Tibial nerve (tissue), 4 donors: Measurements from ENCODE around the gene CDH18. TPM values are rescaled to one million over a fixed set of nuclear protein-coding genes. Genes with fewer than 3 reads are reported as not detected.

ENCODE experiments used
- DNase-seq, 2 donors: peaks; one replicate each; pipeline ENCODE4 v3.0.0-alpha.2; 2019; ENCODE audit warnings: low spot score in 2 of 2
- H3K27ac ChIP-seq, 4 donors: fragments of 200-600 bp; sonication (generic) in 3 of 4; one replicate each; pipeline ENCODE4 v1.5.1; 2017 to 2019; ENCODE audit warnings: mild to moderate bottlenecking in 1 of 4
- H3K27me3 ChIP-seq, 2 donors: fragments of 200-600 bp; sonication (generic) in 1 of 2; one replicate each; pipeline versions ENCODE4 v1.5.1 to v1.6.0; 2017 to 2019
- H3K36me3 ChIP-seq, 3 donors: fragments of 200-600 bp; sonication (generic); one replicate each; pipeline ENCODE4 v1.5.1; 2018 to 2019
- H3K4me1 ChIP-seq, 4 donors: fragments of 200-600 bp; sonication (generic) in 3 of 4; one replicate each; pipeline ENCODE4 v1.5.1; 2017 to 2019
- H3K4me3 ChIP-seq, 4 donors: fragments of 200-600 bp; sonication (generic) in 3 of 4; one replicate each; pipeline ENCODE4 v1.5.1; 2017 to 2019; ENCODE audit warnings: mild to moderate bottlenecking in 1 of 4, moderate library complexity in 1 of 4
- H3K9me3 ChIP-seq, 4 donors: fragments of 200-600 bp; sonication (generic) in 3 of 4; one replicate each; pipeline ENCODE4 v1.5.1; 2017 to 2019
- EP300 ChIP-seq, 2 donors: sonication (generic); formaldehyde crosslinking; IDR thresholded peaks; one replicate each; pipeline ENCODE4 v1.6.1; 2017; ENCODE audit warnings: antibody characterized with exemption in 2 of 2, mild to moderate bottlenecking in 1 of 2
- POLR2A ChIP-seq, 2 donors: fragments of 450-650 bp; IDR thresholded peaks; one replicate each; pipeline ENCODE4 v1.6.1; 2017; ENCODE audit warnings: antibody characterized with exemption in 2 of 2, mild to moderate bottlenecking in 2 of 2, moderate library complexity in 2 of 2
- WGBS, 2 donors: methylation state at CpG; one replicate each; pipeline ENCODE4 v1.1.5; 2018; 5-methylcytosine and 5-hydroxymethylcytosine counted together
- total RNA-seq, 4 donors: library from RNA; depleted of rRNA; stranded (reverse); fragments of >200 nt; gene quantifications; one replicate each; pipeline ENCODE4 v1.1.0, GENCODE V29; 2016
- TF ChIP-seq, protein P1 (sequence below), 5 experiments: fragments of 200-600 bp in 3 of 5; fragments of 450-650 bp in 2 of 5; sonication (generic) in 3 of 5; IDR thresholded peaks; one replicate each; pipeline ENCODE4 v1.5.1; 2016 to 2019; ENCODE audit warnings: antibody characterized with exemption in 5 of 5, mild to moderate bottlenecking in 3 of 5, moderate library complexity in 2 of 5

CDH18 gene
- total RNA-seq, 4 donors from 2014 or later, result not detected

- H3K9me3 ChIP-seq, result peaks cover 0 to 6% (median 0%) of the 10 kb centered on the region in 4 donors
- H3K27me3 ChIP-seq, result no peaks in the 10 kb centered on the region
- H3K27ac ChIP-seq, result no peak overlapping the region
- TF ChIP-seq EP300 (IDR thresholded peaks at IDR 0.05) (no peak), POLR2A (IDR thresholded peaks at IDR 0.05) (no peak)
- TF ChIP-seq, protein P1, sequence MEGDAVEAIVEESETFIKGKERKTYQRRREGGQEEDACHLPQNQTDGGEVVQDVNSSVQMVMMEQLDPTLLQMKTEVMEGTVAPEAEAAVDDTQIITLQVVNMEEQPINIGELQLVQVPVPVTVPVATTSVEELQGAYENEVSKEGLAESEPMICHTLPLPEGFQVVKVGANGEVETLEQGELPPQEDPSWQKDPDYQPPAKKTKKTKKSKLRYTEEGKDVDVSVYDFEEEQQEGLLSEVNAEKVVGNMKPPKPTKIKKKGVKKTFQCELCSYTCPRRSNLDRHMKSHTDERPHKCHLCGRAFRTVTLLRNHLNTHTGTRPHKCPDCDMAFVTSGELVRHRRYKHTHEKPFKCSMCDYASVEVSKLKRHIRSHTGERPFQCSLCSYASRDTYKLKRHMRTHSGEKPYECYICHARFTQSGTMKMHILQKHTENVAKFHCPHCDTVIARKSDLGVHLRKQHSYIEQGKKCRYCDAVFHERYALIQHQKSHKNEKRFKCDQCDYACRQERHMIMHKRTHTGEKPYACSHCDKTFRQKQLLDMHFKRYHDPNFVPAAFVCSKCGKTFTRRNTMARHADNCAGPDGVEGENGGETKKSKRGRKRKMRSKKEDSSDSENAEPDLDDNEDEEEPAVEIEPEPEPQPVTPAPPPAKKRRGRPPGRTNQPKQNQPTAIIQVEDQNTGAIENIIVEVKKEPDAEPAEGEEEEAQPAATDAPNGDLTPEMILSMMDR (IDR thresholded peaks at IDR 0.05), result no peak
- H3K36me3 ChIP-seq, result no peaks in the 10 kb centered on the region
- DNase-seq, result no peak
- no peak overlapping the region for H3K4me3 ChIP-seq
- no peaks in the 10 kb centered on the region for H3K4me1 ChIP-seq
Observed at GRCh38 chr5:19751326-19751725, 236.7 kb downstream of the CDH18 start.

DNA sequence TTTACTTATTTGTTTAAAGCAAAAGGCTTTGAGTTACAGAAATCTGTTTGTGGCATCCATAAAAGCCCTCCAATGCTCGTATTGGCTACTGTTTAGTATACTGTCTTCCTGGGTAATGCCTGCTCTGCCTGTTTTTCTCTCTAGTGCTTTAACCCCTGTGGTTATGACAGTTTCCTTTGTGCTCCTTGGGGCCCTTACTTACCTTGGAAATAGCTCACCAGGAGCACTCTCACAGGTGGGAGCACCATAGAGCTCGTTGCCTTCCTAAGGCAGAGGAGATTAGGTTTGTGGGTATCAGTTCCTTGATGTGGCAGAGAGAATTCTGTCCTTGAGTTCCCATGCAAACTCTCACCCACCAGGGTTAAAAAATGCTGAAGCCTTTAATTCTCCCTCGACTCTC is 242.8 kb downstream of the CDH18 start:
- H3K36me3 ChIP-seq, result no peaks in the 10 kb centered on the region
- TF ChIP-seq, protein P1 (IDR thresholded peaks at IDR 0.05), result no peak
- TF ChIP-seq EP300 (IDR thresholded peaks at IDR 0.05), result no peak
- no peak for TF ChIP-seq POLR2A (IDR thresholded peaks at IDR 0.05)
- WGBS, 2 donors, result 37 to 51% methylated on average over 3 of the region's 3 CpGs
- H3K9me3 ChIP-seq, result no peaks in the 10 kb centered on the region
- no peak overlapping the region for H3K4me3 ChIP-seq
- DNase-seq, result no peak
- no peaks in the 10 kb centered on the region for H3K4me1 ChIP-seq
- no peak overlapping the region for H3K27ac ChIP-seq
- H3K27me3 ChIP-seq, result no peaks in the 10 kb centered on the region

- no peak overlapping the region for H3K27ac ChIP-seq
- H3K36me3 ChIP-seq, result no peaks in the 10 kb centered on the region
- H3K4me1 ChIP-seq, result no peaks in the 10 kb centered on the region
- DNase-seq, result peak in 1 of 2 donors; percentile 25
- H3K27me3 ChIP-seq, result no peaks in the 10 kb centered on the region
- WGBS, 2 donors, result 22 to 23% methylated on average over 1 of the region's 1 CpG
- H3K4me3 ChIP-seq, result no peak overlapping the region
- TF ChIP-seq, protein P1 (IDR thresholded peaks at IDR 0.05), result no peak
- TF ChIP-seq POLR2A (IDR thresholded peaks at IDR 0.05) (no peak), EP300 (IDR thresholded peaks at IDR 0.05) (no peak)
- no peaks in the 10 kb centered on the region for H3K9me3 ChIP-seq
Observed at GRCh38 chr5:19739671-19740070, 248.3 kb downstream of the CDH18 start.

- 66 to 73% methylated on average over 1 of the region's 1 CpG for WGBS, 2 donors
- Histone ChIP-seq H3K4me3 (no peak overlapping the region), H3K36me3 (no peaks in the 10 kb centered on the region), H3K4me1 (no peaks in the 10 kb centered on the region), H3K27ac (no peak overlapping the region), H3K9me3 (peaks cover 0 to 4% (median 0%) of the 10 kb centered on the region in 4 donors), H3K27me3 (no peaks in the 10 kb centered on the region)
- TF ChIP-seq, protein P1 (IDR thresholded peaks at IDR 0.05), result no peak
- DNase-seq, result no peak
Observed at GRCh38 chr5:19734776-19735175, 253.2 kb downstream of the CDH18 start.

DNA sequence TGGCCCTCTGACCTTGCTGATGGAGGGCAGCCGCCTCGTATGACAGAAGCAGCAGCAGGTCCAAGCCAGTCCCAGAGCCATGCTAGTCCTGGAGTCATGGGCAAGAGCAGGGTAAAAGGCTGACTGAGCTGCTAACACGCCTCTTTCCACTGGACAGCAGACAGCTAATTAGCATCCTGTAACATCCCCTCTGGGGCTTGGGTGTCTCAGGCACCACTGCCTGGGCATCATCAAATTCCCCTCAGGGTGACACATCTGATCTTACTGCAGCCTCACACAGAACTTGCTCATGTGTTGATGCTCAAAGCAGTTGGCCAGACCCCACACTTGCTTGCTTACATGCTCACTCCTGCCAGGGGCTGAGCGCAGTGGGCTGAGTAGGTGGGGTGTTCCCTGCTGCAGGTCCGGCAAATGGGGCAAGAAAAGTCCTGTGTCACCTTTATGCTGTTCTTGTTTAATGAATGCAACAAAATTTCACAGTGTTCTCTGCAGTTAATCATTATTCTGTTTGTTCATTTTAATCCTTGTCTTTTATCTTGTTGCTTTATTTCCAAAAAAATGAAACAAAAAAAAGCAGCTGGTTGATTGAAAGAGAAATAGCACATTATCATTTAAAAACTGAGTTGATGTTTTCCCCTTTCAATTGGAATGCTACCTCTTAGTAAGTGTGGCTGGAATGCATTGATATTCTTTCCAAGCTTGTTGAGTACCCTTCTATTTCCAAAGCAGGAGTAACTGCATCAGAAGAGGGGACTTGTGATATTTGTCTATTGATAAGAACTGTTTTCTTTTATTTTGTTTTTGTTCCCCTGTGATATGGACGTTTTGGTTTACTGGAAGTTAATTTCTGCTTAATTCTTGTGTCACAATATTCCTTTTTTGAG is 254.1 kb downstream of the CDH18 start:
- DNase-seq, result no peak
- Histone ChIP-seq H3K4me3 (no peak overlapping the region), H3K27me3 (no peaks in the 10 kb centered on the region), H3K27ac (no peak overlapping the region), H3K9me3 (peaks cover 0 to 4% (median 0%) of the 10 kb centered on the region in 4 donors), H3K36me3 (no peaks in the 10 kb centered on the region), H3K4me1 (no peaks in the 10 kb centered on the region)
- 84% methylated on average over 6 of the region's 6 CpGs for WGBS, 2 donors
- TF ChIP-seq, protein P1 (IDR thresholded peaks at IDR 0.05), result no peak
- TF ChIP-seq POLR2A (IDR thresholded peaks at IDR 0.05) (no peak), EP300 (IDR thresholded peaks at IDR 0.05) (no peak)
